Fibroblast of upper back skin (primary cell): ENCODE measurements around the gene POLR3K.

Experiments
- DNase-seq: peaks from one replicate; pipeline ENCODE4 v3.0.0-alpha.2; 2013

POLR3K gene

GRCh38 chr16:53346-54236 is at the start of gene POLR3K, which contains the start of gene SNRNP25:
TSS of gene POLR3K (minus strand) at chr16:53608. CDS start at chr16:53586, 22 bp downstream.
TSS of gene SNRNP25 (plus strand) at chr16:53828. CDS start at chr16:54017, 189 bp downstream.
- peak; percentile 99 for DNase-seq

- DNase-seq, result no peak
Observed at GRCh38 chr16:102060-102855, 48.9 kb upstream of the POLR3K start.

- DNase-seq, result no peak
Observed at GRCh38 chr16:101586-101985, 48.2 kb upstream of the POLR3K start.

- no peak for DNase-seq
Observed at GRCh38 chr16:100989-101388, 47.6 kb upstream of the POLR3K start.

GRCh38 chr16:97822-98221 is 44.4 kb upstream of the POLR3K start:
- DNase-seq, result peak; percentile 11

DNA sequence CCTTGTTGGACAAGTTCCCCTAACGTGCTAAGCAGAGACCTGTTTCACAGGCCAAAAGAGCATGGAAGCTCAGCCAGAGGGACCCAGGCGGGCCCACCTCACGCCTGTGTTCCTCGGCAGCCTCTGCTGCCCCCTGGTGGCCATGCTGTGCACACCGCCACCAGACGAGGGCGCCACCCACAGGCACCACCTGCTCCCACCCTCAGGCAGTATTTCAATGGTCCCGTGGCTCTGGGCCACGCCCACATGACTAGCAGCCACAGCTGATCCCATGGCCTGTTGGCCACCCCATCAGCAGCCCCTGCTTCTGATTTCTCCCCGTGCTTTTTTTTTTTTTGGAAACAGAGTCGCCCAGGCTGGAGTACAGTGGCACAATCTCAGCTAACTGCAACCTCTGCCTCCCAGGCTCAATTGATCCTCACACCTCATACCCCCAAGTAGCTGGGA is 43.5 kb upstream of the POLR3K start:
- peak; percentile 82 for DNase-seq

GRCh38 chr16:94918-95265 is 41.5 kb upstream of the POLR3K start:
- DNase-seq, result no peak

- DNase-seq, result no peak
Observed at GRCh38 chr16:92431-93339, 39.3 kb upstream of the POLR3K start.

DNA sequence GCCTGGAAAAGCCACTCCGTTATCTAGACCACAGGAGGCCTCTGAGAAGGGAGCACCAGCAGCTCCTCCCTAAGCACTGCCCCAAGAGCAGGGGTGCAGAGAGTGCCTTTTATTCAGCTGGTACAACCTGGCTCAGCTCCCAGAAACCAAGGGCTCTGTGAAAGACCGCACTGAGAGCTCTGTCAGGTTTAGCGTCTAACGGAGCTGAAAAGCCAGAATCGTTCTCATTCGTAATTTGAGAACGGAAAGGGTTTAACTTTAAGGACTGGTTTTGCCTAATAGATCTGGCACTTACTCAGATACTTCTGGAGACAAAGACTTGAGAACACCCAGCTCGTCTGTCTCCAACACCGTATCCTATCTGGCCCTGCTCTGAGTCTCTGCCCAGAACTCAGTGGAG is 38.1 kb upstream of the POLR3K start:
- peak; percentile 16 for DNase-seq

DNA sequence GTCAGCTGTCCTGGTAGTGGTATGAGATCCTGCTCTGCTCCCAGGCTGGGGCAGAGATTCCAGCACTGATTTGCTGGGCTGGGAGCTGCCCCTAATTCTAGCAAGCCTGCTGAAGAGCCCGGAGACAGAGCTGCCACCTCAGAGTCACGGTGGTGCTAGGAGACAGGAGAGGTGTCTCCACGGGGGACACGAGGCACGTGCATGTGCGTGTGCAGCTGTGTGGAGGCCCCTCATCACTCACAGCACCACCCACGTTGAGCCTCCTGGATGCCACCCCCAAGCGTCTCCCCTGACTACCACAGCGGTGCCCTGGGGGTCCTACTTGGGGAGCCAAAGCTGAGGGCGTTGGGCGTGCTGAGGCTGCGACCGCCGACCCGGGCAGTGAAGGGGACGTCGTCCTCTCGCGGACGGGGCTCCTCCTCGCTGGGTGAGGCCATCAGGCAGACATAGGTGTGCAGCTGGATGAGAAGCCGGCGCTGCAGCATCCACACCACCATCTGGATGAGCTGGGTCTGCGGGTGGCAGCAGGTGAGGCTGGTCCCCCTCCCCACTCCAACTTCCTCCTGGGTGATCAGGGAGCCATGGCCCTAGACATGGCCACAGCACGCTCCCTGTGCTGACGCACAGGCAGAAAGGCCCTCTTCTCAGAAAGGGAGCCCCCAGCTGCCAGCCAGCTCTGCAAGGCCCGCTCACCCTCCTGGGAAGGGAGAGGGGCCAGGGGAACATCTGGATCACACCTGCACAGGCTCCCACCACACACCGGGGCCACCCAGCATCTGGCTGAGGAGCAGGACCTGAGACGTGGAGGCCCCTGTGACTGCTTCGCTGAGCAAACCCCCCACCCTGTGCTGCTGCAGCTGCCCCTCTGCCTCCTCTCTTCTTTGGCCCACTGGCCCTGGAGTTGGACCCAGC is 36.2 kb upstream of the POLR3K start:
- DNase-seq, result no peak

GRCh38 chr16:88613-89012 is 35.2 kb upstream of the POLR3K start:
- no peak for DNase-seq

DNA sequence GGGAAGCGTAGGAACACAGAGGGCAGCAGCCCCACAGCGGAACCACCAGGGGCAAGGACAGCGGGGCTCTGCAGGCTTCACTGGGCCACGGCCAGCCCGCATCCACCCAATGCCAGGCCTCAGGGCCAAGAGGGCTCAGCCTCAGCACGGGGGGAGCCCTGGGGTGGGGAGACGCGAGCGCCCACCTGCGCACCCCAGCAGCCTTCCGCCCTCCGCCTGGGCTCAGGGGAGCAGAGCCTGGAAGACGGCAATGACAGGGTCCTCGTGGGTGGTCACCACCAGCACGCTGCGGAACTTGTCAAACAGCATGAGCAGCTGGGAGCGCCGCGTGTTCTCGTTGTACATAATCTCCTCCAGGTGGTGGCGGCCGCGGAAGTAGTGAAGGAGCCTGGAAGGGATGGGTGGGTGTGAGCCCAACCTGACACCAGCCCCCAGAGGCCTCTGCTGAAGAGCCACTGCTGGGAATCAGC is 33.1 kb upstream of the POLR3K start:
- DNase-seq, result peak; percentile 6

DNA sequence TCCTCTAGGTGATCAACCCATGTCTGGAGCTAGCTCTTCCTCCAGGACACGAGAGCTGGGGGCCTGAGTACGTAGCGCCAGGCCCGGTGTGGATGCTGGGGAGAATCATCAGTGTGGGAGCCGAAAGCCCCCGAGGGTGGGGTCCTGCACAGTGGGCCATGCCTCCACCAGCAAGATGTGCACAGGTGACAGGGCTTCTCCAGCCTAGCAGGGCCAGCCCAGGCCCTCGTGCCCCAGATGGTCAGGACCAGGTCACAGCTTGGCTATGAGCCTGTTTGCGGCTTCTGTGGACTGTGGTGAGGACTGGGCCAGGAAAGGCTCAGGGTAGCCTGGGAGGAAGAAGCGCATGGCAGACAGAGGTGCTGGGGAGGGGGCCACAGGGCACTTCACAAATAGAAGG is 32.5 kb upstream of the POLR3K start:
- DNase-seq, result no peak

DNA sequence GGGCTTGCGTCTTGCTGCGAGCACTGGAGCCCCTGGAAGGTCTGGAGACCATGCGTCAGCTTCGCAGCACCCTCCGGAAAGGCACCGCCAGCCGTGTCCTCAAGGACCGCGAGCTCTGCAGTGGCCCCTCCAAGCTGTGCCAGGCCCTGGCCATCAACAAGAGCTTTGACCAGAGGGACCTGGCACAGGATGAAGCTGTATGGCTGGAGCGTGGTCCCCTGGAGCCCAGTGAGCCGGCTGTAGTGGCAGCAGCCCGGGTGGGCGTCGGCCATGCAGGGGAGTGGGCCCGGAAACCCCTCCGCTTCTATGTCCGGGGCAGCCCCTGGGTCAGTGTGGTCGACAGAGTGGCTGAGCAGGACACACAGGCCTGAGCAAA is 32.0 kb upstream of the POLR3K start:
- DNase-seq, result no peak

DNA sequence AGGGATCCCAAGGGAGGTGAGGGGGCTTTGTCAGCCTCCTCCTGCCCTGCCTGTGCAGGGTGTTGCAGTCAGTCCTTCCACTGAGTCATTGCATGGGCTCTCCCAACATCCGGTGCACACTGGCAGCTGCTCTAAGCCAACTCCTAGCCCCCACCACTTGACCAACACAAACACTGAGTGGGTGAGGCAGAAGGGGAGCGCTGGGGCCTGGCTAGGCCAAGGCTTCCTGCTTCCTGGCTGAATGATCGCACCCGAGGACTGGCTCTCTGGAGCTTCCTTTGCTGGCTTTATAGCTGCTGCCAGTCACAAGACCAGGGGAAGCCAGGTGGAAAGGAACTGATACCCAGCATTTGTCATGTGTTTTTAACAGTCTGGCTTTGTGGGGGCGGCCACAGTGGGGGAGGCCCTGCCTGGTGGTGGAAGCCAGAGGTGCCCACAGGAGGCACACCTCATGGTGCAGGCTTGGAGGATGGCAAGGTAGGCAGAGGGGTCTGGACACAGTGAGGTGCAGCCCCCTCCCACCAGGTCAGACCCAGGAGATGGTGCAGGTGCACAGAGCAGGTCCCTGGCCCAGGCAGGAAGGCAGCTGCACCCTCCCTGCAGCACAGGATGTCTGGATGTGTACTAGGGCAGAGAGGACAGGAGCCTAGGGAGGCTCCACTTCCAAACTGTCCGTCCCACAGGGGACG is 31.5 kb upstream of the POLR3K start:
- DNase-seq, result peak; percentile 77

DNA sequence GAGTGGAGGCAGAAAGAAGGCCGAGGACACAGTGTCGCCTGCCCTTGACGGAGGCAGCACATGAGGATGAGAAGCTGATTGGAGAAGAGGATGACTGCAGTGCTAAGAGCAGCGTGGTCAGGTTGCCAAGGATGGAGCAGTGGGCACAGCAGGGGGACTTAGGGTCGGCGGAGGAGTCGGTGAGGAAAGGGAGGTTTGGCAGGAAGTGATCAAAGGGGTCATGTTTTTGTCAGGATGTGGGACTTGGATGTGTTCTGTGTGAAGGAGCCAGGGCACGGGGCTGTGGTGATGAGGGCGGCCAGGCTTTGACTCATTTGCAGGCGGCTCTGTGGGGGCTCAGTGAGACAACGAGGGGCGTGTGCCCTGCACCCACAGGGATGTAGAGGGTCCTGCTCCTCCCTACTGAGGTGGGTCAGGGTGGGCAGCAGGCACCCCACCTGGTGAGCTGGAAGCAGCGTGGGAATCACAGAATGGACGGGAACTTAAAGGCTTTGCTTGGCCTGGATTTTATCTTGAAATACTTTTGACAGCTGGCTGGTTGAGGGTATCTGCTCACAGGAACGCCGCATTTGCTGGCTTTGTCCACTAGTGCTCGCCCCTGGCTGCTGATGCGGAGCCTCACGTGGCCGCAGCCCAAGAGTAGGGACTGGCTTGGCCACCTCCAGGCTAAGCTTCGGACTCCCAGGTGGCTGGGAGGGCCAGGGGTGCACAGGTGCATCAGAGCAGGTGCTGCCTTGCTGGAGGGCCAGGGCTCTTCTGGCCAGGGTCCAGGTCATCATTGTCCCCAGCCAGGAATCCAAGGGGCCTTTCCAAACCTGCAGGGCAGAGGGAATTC is 30.6 kb upstream of the POLR3K start:
- no peak for DNase-seq

- DNase-seq, result no peak
Observed at GRCh38 chr16:83060-83603, 29.7 kb upstream of the POLR3K start.

- peak; percentile 9 for DNase-seq
Observed at GRCh38 chr16:79151-80054, 26.0 kb upstream of the POLR3K start.
